K562 (cell line): Measurements from ENCODE around the gene TGFBR2. TPM values are rescaled to one million over a fixed set of nuclear protein-coding genes. Genes with fewer than 3 reads are reported as not detected.

Experiments
- ATAC-seq: fragments of 200-7000 bp; cut with Tn5 transposase; 3 replicates; pipeline ENCODE4 v1.9.1; 2020; ENCODE audit warnings: moderate library complexity
- BruUV-seq: library from RNA; stranded (reverse); fragments of 400-500 nt; replicated peaks from 2 replicates; lab custom pipeline; 2021; lab: Mats Ljungman, UMichigan
- CTCF ChIA-PET: fragments of 300-600 bp; formaldehyde crosslinking; extraction: SDS; loops from one replicate; lab custom pipeline; 2021; ENCODE audit warnings: low intra/inter-chr PET ratio; lab: Yijun Ruan, JAX
- POLR2A ChIA-PET: fragments of 300-600, 350-650 bp; sonication (Branson Sonifier 250); formaldehyde crosslinking; extraction: SDS; loops from one replicate; lab custom pipeline; 2021; ENCODE audit warnings: antibody characterized with exemption, inconsistent platforms; lab: Yijun Ruan, JAX
- DNase-seq, 4 experiments: peaks; one replicate each; pipeline versions ENCODE4 v3.0.0 to v3.0.0-alpha.2; 2011 to 2018; ENCODE audit warnings: low spot score in 3 of 4, mixed read lengths in 3 of 4; ENCODE audit errors: extremely low read depth in 1 of 4
- FAIRE-seq: peaks from 2 replicates; lab custom pipeline; 2011; peaks lifted over from hg19 to GRCh38; lab: Jason Lieb, UNC
- H2AFZ ChIP-seq: 2 replicates; pipeline ENCODE4 v1.6.0; 2011; ENCODE audit warnings: low read depth, low read length, control low read depth, inconsistent platforms
- H3K27ac ChIP-seq: fragments of 200-600 bp; 3 replicates; pipeline ENCODE4 v1.8.0; 2011; ENCODE audit warnings: low read depth, mild to moderate bottlenecking, control low read depth, inconsistent platforms, low read length, moderate library complexity, mixed read lengths; ENCODE audit errors: extremely low read depth
- H3K27me3 ChIP-seq, 2 experiments: fragments of 300-600 bp in 1 of 2; 2 replicates in 1 of 2; 3 replicates in 1 of 2; pipeline versions ENCODE4 v1.6.0 to v1.8.0; 2011; ENCODE audit warnings: inconsistent platforms in 2 of 2, low read length in 2 of 2, mild to moderate bottlenecking in 1 of 2, mixed read lengths in 1 of 2, moderate library complexity in 1 of 2; ENCODE audit not compliant: control insufficient read depth in 2 of 2, insufficient read depth in 2 of 2
- H3K36me3 ChIP-seq: fragments of 300-600 bp; 3 replicates; pipeline ENCODE4 v1.8.0; 2011; ENCODE audit warnings: mild to moderate bottlenecking, low read length, inconsistent platforms; ENCODE audit not compliant: control insufficient read depth, insufficient read depth
- H3K4me1 ChIP-seq, 2 experiments: fragments of 200-600 bp in 1 of 2; replicated peaks in 1 of 2; 2 replicates in 1 of 2; 3 replicates in 1 of 2; pipeline versions ENCODE4 v1.5.1 to v1.8.0; 2011; ENCODE audit warnings: inconsistent platforms in 2 of 2, low read length in 2 of 2, mild to moderate bottlenecking in 1 of 2, mixed read lengths in 1 of 2, moderate library complexity in 1 of 2; ENCODE audit not compliant: control insufficient read depth in 2 of 2, insufficient read depth in 2 of 2
- H3K4me2 ChIP-seq: 2 replicates; pipeline ENCODE4 v1.6.1; 2011; ENCODE audit warnings: low read length, control low read depth, inconsistent platforms, mixed read lengths; ENCODE audit not compliant: insufficient read depth
- H3K4me3 ChIP-seq: fragments of 200-600 bp; sonication (generic), shearing (Covaris generic); 2 replicates; pipeline ENCODE4 v1.5.1; 2016; ENCODE audit warnings: control low read depth, inconsistent platforms
- H3K79me2 ChIP-seq: fragments of 200-600 bp; 3 replicates; pipeline ENCODE4 v1.8.0; 2011; ENCODE audit warnings: low read length, inconsistent platforms; ENCODE audit not compliant: control insufficient read depth, insufficient read depth
- H3K9ac ChIP-seq, 2 experiments: 2 replicates each; pipeline versions ENCODE4 v1.6.0 to v1.6.1; 2011; ENCODE audit warnings: low read depth in 2 of 2, low read length in 2 of 2, control low read depth in 1 of 2, inconsistent platforms in 1 of 2, mild to moderate bottlenecking in 1 of 2, mixed read lengths in 1 of 2; ENCODE audit not compliant: insufficient read depth in 1 of 2
- H3K9me1 ChIP-seq: one replicate; pipeline ENCODE4 v1.6.0; 2011; ENCODE audit warnings: inconsistent platforms, mild to moderate bottlenecking, low read length, moderate library complexity; ENCODE audit not compliant: control insufficient read depth, insufficient read depth
- H3K9me3 ChIP-seq: replicated peaks from 2 replicates; pipeline ENCODE4 v1.5.1; 2011; ENCODE audit warnings: low read depth, low read length, inconsistent platforms; ENCODE audit not compliant: control insufficient read depth, insufficient read depth
- H4K20me1 ChIP-seq: replicated peaks from 2 replicates; pipeline ENCODE4 v1.6.1; 2011; ENCODE audit warnings: low read length, inconsistent platforms, mixed read lengths; ENCODE audit not compliant: control insufficient read depth, insufficient read depth
- ATF7 ChIP-seq: fragments of 450-650 bp; IDR thresholded peaks from 2 replicates; pipeline ENCODE4 v1.7.1; 2014; ENCODE audit warnings: mild to moderate bottlenecking, moderate library complexity
- DPF2 ChIP-seq: fragments of 450-650 bp; IDR thresholded peaks from 2 replicates; pipeline ENCODE4 v1.6.1; 2016
- EP400 ChIP-seq: fragments of 450-650 bp; IDR thresholded peaks from 2 replicates; pipeline ENCODE4 v1.6.1; 2017; ENCODE audit warnings: antibody characterized with exemption, mild to moderate bottlenecking, moderate library complexity
- JUND ChIP-seq, 2 experiments: IDR thresholded peaks; 2 replicates in 1 of 2; 3 replicates in 1 of 2; pipeline ENCODE4 v1.6.1; 2011; ENCODE audit warnings: borderline replicate concordance in 2 of 2, low read depth in 2 of 2, low read length in 2 of 2, improper control_type of control experiment in 1 of 2, missing biosample characterization in 1 of 2, missing genetic modification characterization in 1 of 2, missing genetic modification reagents in 1 of 2
- KDM5B ChIP-seq: fragments of 200-600 bp; sonication (generic); IDR thresholded peaks from 2 replicates; pipeline ENCODE4 v1.6.1; 2012; ENCODE audit warnings: low read depth, mild to moderate bottlenecking, moderate library complexity, low read length, control low read depth, inconsistent platforms; ENCODE audit not compliant: insufficient replicate concordance
- POLR2B ChIP-seq: fragments of 450-650 bp; IDR thresholded peaks from 2 replicates; pipeline ENCODE4 v1.6.1; 2018; ENCODE audit warnings: low read depth; ENCODE audit not compliant: partially characterized antibody
- PPARD ChIP-seq: fragments of 250-450 bp; sonication (Bioruptor Pico); IDR thresholded peaks from 2 replicates; pipeline ENCODE4 v1.8.0; 2022; ENCODE audit warnings: inconsistent platforms, mild to moderate bottlenecking, moderate library complexity
- PTBP1 ChIP-seq: fragments of 200-400 bp; formaldehyde crosslinking; IDR thresholded peaks from 2 replicates; pipeline ENCODE4 v1.6.1; 2017; ENCODE audit warnings: low read depth, low read length
- RBM15 ChIP-seq: fragments of 200-400 bp; formaldehyde crosslinking; IDR thresholded peaks from 2 replicates; pipeline ENCODE4 v1.6.1; 2018; ENCODE audit warnings: mild to moderate bottlenecking, low read length, moderate library complexity; ENCODE audit not compliant: insufficient read depth
- SMC3 ChIP-seq: conservative IDR thresholded peaks from 2 replicates; pipeline ENCODE4 v1.6.1; 2011; ENCODE audit warnings: low read depth, low read length, improper control_type of control experiment; ENCODE audit not compliant: insufficient read depth
- SPI1 ChIP-seq: IDR thresholded peaks from 2 replicates; pipeline ENCODE4 v1.6.1; 2011; ENCODE audit warnings: low read depth, low read length, control low read depth, borderline replicate concordance
- STAG1 ChIP-seq: sonication (generic); formaldehyde crosslinking; IDR thresholded peaks from 2 replicates; pipeline ENCODE4 v1.5.0; 2020; ENCODE audit warnings: missing genetic modification reagents, borderline replicate concordance
- ZKSCAN3 ChIP-seq: fragments of 250-450 bp; sonication (Bioruptor Pico); IDR thresholded peaks from 2 replicates; pipeline ENCODE4 v1.4.0; 2020
- ZNF354B ChIP-seq: fragments of 250-450 bp; sonication (Bioruptor Pico); IDR thresholded peaks from 2 replicates; pipeline ENCODE4 v1.4.0; 2020
- ZSCAN32 ChIP-seq: fragments of 450-650 bp; formaldehyde crosslinking; IDR thresholded peaks from 2 replicates; pipeline ENCODE4 v1.4.0; 2020; ENCODE audit warnings: mild to moderate bottlenecking, moderate library complexity
- WGBS: fragments of 100-300 bp; shearing (Covaris generic); methylation state at CpG from one replicate; pipeline ENCODE4 v1.1.6; 2016; ENCODE audit warnings: low coverage, mixed read lengths; ENCODE audit not compliant: insufficient coverage; ENCODE audit errors: missing lambda C conversion rate; 5-methylcytosine and 5-hydroxymethylcytosine counted together
- in situ Hi-C: fragments of 300-500 bp; cut with MboI; formaldehyde crosslinking; loops from 4 replicates; pipeline ENCODE4 v1.15.0; 2018; ENCODE audit warnings: inconsistent platforms, mixed read lengths
- intact Hi-C: fragments of 100-400 bp; cut with micrococcal nuclease; formaldehyde crosslinking; loops from 2 replicates; pipeline ENCODE4 v1.14.2; 2022
- polyA plus RNA-seq, 8 experiments: library from polyadenylated mRNA; depleted of rRNA in 4 of 8; stranded (reverse) in 5 of 8; unstranded in 3 of 8; fragments of >200 nt; fragmentation: Nextera tagmentation in 2 of 8; fragmentation: Illumina TruSeq in 1 of 8; extraction: Ambion mirVana in 2 of 8; extraction: Trizol in 1 of 8; gene quantifications; 2 replicates each; pipeline versions ENCODE4 v1.2.1 to v1.2.3, GENCODE V29; 2011 to 2014; ENCODE audit warnings: inconsistent platforms in 1 of 8, missing spikeins in 1 of 8
- total RNA-seq, 7 experiments: library from RNA; depleted of rRNA in 6 of 7; stranded (reverse); fragments of >200 nt in 6 of 7; fragmentation: Illumina TruSeq in 2 of 7; extraction: Trizol in 2 of 7; gene quantifications; 2 replicates each; pipeline versions ENCODE4 v1.2.1 to v1.2.3, GENCODE V29; 2011 to 2021; ENCODE audit warnings: low replicate concordance in 1 of 7
- TF ChIP-seq, protein P1 (sequence below), 2 experiments: fragments of 450-650 bp in 1 of 2; sonication (generic) in 1 of 2; formaldehyde crosslinking in 1 of 2; IDR thresholded peaks in 1 of 2; conservative IDR thresholded peaks in 1 of 2; 2 replicates each; pipeline versions ENCODE4 v1.6.1 to v1.8.1; 2016 to 2023; ENCODE audit warnings: mild to moderate bottlenecking in 2 of 2, moderate library complexity in 2 of 2, inconsistent platforms in 1 of 2, missing genetic modification reagents in 1 of 2

TGFBR2 gene
- total and polyA plus RNA-seq, 9 of the 15 experiments (the other 6 are each of a cell fraction or from before 2014, with no cell fraction given): 0.11 to 0.84 (median 0.24) TPM

DNA sequence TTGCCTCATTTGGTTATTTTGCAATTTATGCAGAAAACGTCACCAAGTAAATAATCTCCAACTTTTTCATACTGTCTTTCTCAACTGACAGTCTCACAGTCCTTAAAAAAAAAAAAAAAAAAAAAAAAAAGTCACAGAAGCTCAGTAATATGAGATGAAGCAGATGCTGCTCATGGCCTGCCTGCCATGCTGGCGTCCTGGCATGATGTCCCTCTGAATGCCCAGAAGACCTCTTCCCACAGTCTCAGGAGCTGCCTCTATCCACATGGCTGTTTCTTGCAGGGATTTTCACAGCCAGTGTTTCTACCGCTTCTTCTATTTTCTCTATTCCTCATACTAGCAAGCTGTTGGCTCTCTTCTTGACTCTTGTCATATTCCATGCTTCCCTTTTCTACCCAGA, 87.7 kb downstream of the TGFBR2 start:
- Histone ChIP-seq H3K27ac (no peak overlapping the region), H4K20me1 (no peaks in the 10 kb centered on the region), H3K27me3 (no peaks in the 10 kb centered on the region), H3K79me2 (no peaks in the 10 kb centered on the region), H2AFZ (no peak overlapping the region), H3K9me3 (no peaks in the 10 kb centered on the region), H3K4me1 (no peaks in the 10 kb centered on the region), H3K4me3 (no peak overlapping the region), H3K9me1 (no peaks in the 10 kb centered on the region), H3K9ac (no peak overlapping the region), H3K36me3 (no peaks in the 10 kb centered on the region), H3K4me2 (no peak overlapping the region)
- in situ Hi-C loops (no loop called here), intact Hi-C loops (loop anchor here (5.0 kb wide), 1 partner anchor 682 kb away; no protein-coding TSS in a partner anchor)
- ChIA-PET CTCF (no interaction called here), POLR2A (interaction anchor here (1.4 kb wide), 1 partner anchor 23 kb away, joined by 3 read pairs; no protein-coding TSS in a partner anchor)
- DNase-seq: no peak
- 0% methylated on average over 3 of the region's 3 CpGs for WGBS
- FAIRE-seq: no peak
- no peak for TF ChIP-seq POLR2B
- TF ChIP-seq PTBP1: no peak
- TF ChIP-seq EP400: no peak
- no peak for TF ChIP-seq JUND (IDR thresholded peaks at IDR 0.05; ENCODE audit: borderline replicate concordance, low read depth, low read length)
- TF ChIP-seq JUND (tag; IDR thresholded peaks at IDR 0.05; ENCODE audit: borderline replicate concordance, low read depth, low read length): no peak
- TF ChIP-seq STAG1 (CRISPR knock-in tag): no peak
- no peak for TF ChIP-seq DPF2
- TF ChIP-seq ZNF354B: no peak
- TF ChIP-seq PPARD (CRISPR knock-in tag): no peak
- TF ChIP-seq RBM15: no peak
- TF ChIP-seq, protein P1, sequence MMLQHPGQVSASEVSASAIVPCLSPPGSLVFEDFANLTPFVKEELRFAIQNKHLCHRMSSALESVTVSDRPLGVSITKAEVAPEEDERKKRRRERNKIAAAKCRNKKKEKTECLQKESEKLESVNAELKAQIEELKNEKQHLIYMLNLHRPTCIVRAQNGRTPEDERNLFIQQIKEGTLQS (IDR thresholded peaks at IDR 0.05): no peak
- TF ChIP-seq, protein P1 (CRISPR knock-in tag; conservative IDR thresholded peaks at IDR 0.05): no peak
- no peak for TF ChIP-seq SMC3
- no peak for TF ChIP-seq ZSCAN32 (CRISPR knock-in tag)
- no peak for TF ChIP-seq SPI1
- no peak for TF ChIP-seq KDM5B
- no peak for TF ChIP-seq ZKSCAN3 (CRISPR knock-in tag)
- TF ChIP-seq ATF7: no peak
- no TSS peak for BruUV-seq
- ATAC-seq: no peak
